ENCODE data around the gene AIF1L.
"Not testable (repeated sequence)": the region's sequence is repeated elsewhere in the genome, so short reads cannot be mapped to it uniquely, and the experiment has no call there.

AIF1L gene

GRCh38 chr9:131095666-131096268 lies 564 bp upstream of the AIF1L start:
- Histone ChIP-seq H3K9me3 (no peaks in the 10 kb centered on the region), H3K4me3 (ENCODE audit: low read depth, low read length) (no peak overlapping the region), H3K27me3 (peaks cover 36% of the 10 kb centered on the region), H3K4me1 (no peaks in the 10 kb centered on the region), H3K36me3 (no peaks in the 10 kb centered on the region)
- TF ChIP-seq CTCF (IDR thresholded peaks at IDR 0.05; ENCODE audit: low read depth, low read length), result no peak
- DNase-seq, result no peak

GRCh38 chr9:131097126-131097947 lies 1.0 kb downstream of the AIF1L start:
- Histone ChIP-seq H3K4me3 (ENCODE audit: low read depth, low read length) (no peak overlapping the region), H3K27me3 (peaks cover 36% of the 10 kb centered on the region), H3K36me3 (no peaks in the 10 kb centered on the region), H3K9me3 (no peaks in the 10 kb centered on the region), H3K4me1 (peaks cover 2% of the 10 kb centered on the region)
- no peak for DNase-seq
- TF ChIP-seq CTCF (IDR thresholded peaks at IDR 0.05; ENCODE audit: low read depth, low read length), result no peak

- H3K4me1 ChIP-seq, result peaks cover 6% of the 10 kb centered on the region
- H3K27me3 ChIP-seq, result peaks cover 36% of the 10 kb centered on the region
- no peaks in the 10 kb centered on the region for H3K9me3 ChIP-seq
- no peak for TF ChIP-seq CTCF (IDR thresholded peaks at IDR 0.05; ENCODE audit: low read depth, low read length)
- no peak for DNase-seq
- H3K4me3 ChIP-seq (ENCODE audit: low read depth, low read length), result no peak overlapping the region
- H3K36me3 ChIP-seq, result no peaks in the 10 kb centered on the region
Measured at GRCh38 chr9:131097948-131098278, 1.6 kb downstream of the AIF1L start.

GRCh38 chr9:131098391-131099101 lies 2.2 kb downstream of the AIF1L start:
- Histone ChIP-seq H3K4me3 (ENCODE audit: low read depth, low read length) (no peak overlapping the region), H3K27me3 (peaks cover 36% of the 10 kb centered on the region), H3K36me3 (no peaks in the 10 kb centered on the region), H3K4me1 (peaks cover 6% of the 10 kb centered on the region), H3K9me3 (no peaks in the 10 kb centered on the region)
- DNase-seq, result no peak
- no peak for TF ChIP-seq CTCF (IDR thresholded peaks at IDR 0.05; ENCODE audit: low read depth, low read length)

- no peak for TF ChIP-seq CTCF (IDR thresholded peaks at IDR 0.05; ENCODE audit: low read depth, low read length)
Measured at GRCh38 chr9:131099102-131099606, 2.8 kb downstream of the AIF1L start.

GRCh38 chr9:131099845-131100244 lies 3.5 kb downstream of the AIF1L start:
- not testable (repeated sequence) for DNase-seq; H3K9me3 ChIP-seq; H3K36me3 ChIP-seq; H3K4me3 ChIP-seq (ENCODE audit: low read depth, low read length); H3K4me1 ChIP-seq
- H3K27me3 ChIP-seq, result peaks cover 31% of the 10 kb centered on the region

More at GRCh38 chr9:131099102-131099606, 2.8 kb downstream of the AIF1L start:
- no peaks in the 10 kb centered on the region for H3K9me3 ChIP-seq
- no peak overlapping the region for H3K4me3 ChIP-seq (ENCODE audit: low read depth, low read length)
- DNase-seq, result no peak
- peaks cover 6% of the 10 kb centered on the region for H3K4me1 ChIP-seq
- peaks cover 36% of the 10 kb centered on the region for H3K27me3 ChIP-seq
- no peaks in the 10 kb centered on the region for H3K36me3 ChIP-seq

Data from BE2C (cell line).